Stimulated activated CD8-positive, alpha-beta memory T cell treated with anti-CD3 and anti-CD28 coated beads, Interleukin-7, amount 100 ng/mL, for 1 hour (primary cell): Measurements from ENCODE around the gene TBX10.
"Not testable (repeated sequence)": the region's sequence is repeated elsewhere in the genome, so short reads cannot be mapped to it uniquely, and the experiment has no call there.

Experiments used
- DNase-seq, 2 donors: peaks; one replicate each; pipeline ENCODE4 v3.0.0-alpha.2; 2020; ENCODE audit warnings: low read depth in 2 of 2

The TBX10 gene

GRCh38 chr11:67599149-67599548, 40.4 kb downstream of the TBX10 start:
- no peak for DNase-seq

- not testable (repeated sequence) for DNase-seq
Observed at GRCh38 chr11:67597963-67598362, 41.6 kb downstream of the TBX10 start.

GRCh38 chr11:67597458-67597857, 42.1 kb downstream of the TBX10 start:
- not testable (repeated sequence) for DNase-seq

GRCh38 chr11:67596753-67597300, 42.7 kb downstream of the TBX10 start:
- no peak for DNase-seq

GRCh38 chr11:67594480-67594879, 45.1 kb downstream of the TBX10 start:
- no peak for DNase-seq

GRCh38 chr11:67593565-67593905, 46.0 kb downstream of the TBX10 start:
- no peak for DNase-seq

- DNase-seq = no peak
Observed at GRCh38 chr11:67592880-67593564, 46.5 kb downstream of the TBX10 start.

GRCh38 chr11:67588899-67589415, 50.6 kb downstream of the TBX10 start:
- not testable (repeated sequence) for DNase-seq

GRCh38 chr11:67588136-67588503, 51.4 kb downstream of the TBX10 start:
- no peak for DNase-seq

- DNase-seq = no peak
Observed at GRCh38 chr11:67586568-67587250, 52.9 kb downstream of the TBX10 start.

GRCh38 chr11:67585911-67586310, 53.7 kb downstream of the TBX10 start:
- DNase-seq = no peak

- DNase-seq = no peak
Observed at GRCh38 chr11:67584881-67585873, 54.4 kb downstream of the TBX10 start.

- DNase-seq = no peak
Observed at GRCh38 chr11:67584205-67584880, 55.2 kb downstream of the TBX10 start.

GRCh38 chr11:67583247-67584204, 56.0 kb downstream of the TBX10 start, which contains the start of gene GSTP1:
Gene GSTP1 (plus strand): TSS chr11:67583812. CDS start chr11:67583844, 32 bp downstream.
- DNase-seq = peak; percentile 62 to 71

GRCh38 chr11:67582011-67582410, 57.6 kb downstream of the TBX10 start:
- no peak for DNase-seq

GRCh38 chr11:67581469-67581868, 58.1 kb downstream of the TBX10 start:
- no peak for DNase-seq
